SK-N-SH (cell line): ENCODE results near the gene RADIL.

Experiments
- CTCF ChIP-seq: fragments of 200-600 bp; sonication (generic); IDR thresholded peaks from 2 replicates; pipeline ENCODE4 v1.6.1; 2017; ENCODE audit warnings: antibody characterized with exemption, mild to moderate bottlenecking, moderate library complexity
- EP300 ChIP-seq, 2 experiments: IDR thresholded peaks; 2 replicates each; pipeline versions ENCODE4 v1.4.0 to v1.6.1; 2012; ENCODE audit warnings: borderline replicate concordance in 1 of 2, low read depth in 1 of 2, low read length in 1 of 2
- POLR2AphosphoS5 ChIP-seq: IDR thresholded peaks from 2 replicates; pipeline ENCODE4 v1.6.1; 2012; ENCODE audit warnings: low read depth, low read length
- REST ChIP-seq: IDR thresholded peaks from 2 replicates; pipeline ENCODE4 v1.6.1; 2012; ENCODE audit warnings: mild to moderate bottlenecking, low read depth, low read length, moderate library complexity
- SMC3 ChIP-seq: IDR thresholded peaks from 2 replicates; pipeline ENCODE4 v1.6.1; 2012; ENCODE audit warnings: low read depth, low read length, improper control_type of control experiment
- USF2 ChIP-seq: fragments of 150-350 bp; IDR thresholded peaks from 2 replicates; pipeline ENCODE4 v1.6.1; 2017; ENCODE audit warnings: antibody characterized with exemption, low read length, low read depth, borderline replicate concordance

- TF ChIP-seq CTCF (no peak), EP300 (IDR thresholded peaks at IDR 0.05; ENCODE audit: borderline replicate concordance in 1 of 2, low read depth in 1 of 2, low read length in 1 of 2) (peak in 1 of 2 experiments; percentile 71; a peak in 1 of 4 replicates), USF2 (no peak), POLR2AphosphoS5 (no peak), REST (no peak), SMC3 (no peak)
Measured at GRCh38 chr7:4850262-4850795, 33.2 kb downstream of the RADIL start.
